ENCODE measurements around the gene ARHGAP10. TPM values are rescaled to one million over a fixed set of nuclear protein-coding genes. Genes with fewer than 3 reads are reported as not detected.
"Not testable (repeated sequence)": the region's sequence is repeated elsewhere in the genome, so short reads cannot be mapped to it uniquely, and the experiment has no call there.

The ARHGAP10 gene
- total RNA-seq, 1 experiment from 2014 or later: 36.6 TPM

- no peak for DNase-seq
- no peak for TF ChIP-seq CTCF (IDR thresholded peaks at IDR 0.05; ENCODE audit: insufficient read depth in 1 of 2, low read depth in 1 of 2, low read length in 1 of 2, severe bottlenecking in 1 of 2, unreplicated experiment in 1 of 2)
- Histone ChIP-seq H3K4me1 (no peaks in the 10 kb centered on the region), H3K4me3 (ENCODE audit: low read depth, low read length) (no peak overlapping the region), H3K9me3 (no peaks in the 10 kb centered on the region), H3K36me3 (ENCODE audit: control insufficient read depth, insufficient read depth, low read length) (no peaks in the 10 kb centered on the region; the same call in 1 of the 2 replicates), H3K27me3 (replicated peaks; ENCODE audit: control insufficient read depth, insufficient read depth, low read length) (no peaks in the 10 kb centered on the region)
- no peaks in the 10 kb centered on the region for H3K27me3 Mint-ChIP-seq (ENCODE audit: insufficient read depth, unreplicated experiment)
- intact Hi-C loops (cut with micrococcal nuclease; ENCODE audit: unreplicated experiment): no loop called here
- H3K36me3 Mint-ChIP-seq (ENCODE audit: insufficient read depth, unreplicated experiment): peaks cover 56% of the 10 kb centered on the region
- CTCF ChIA-PET: no interaction called here
- H3K4me3 Mint-ChIP-seq (ENCODE audit: unreplicated experiment): no peak overlapping the region
- no TSS peak for BruUV-seq (replicated peaks)
- H3K9me3 Mint-ChIP-seq (ENCODE audit: unreplicated experiment): peaks cover 14% of the 10 kb centered on the region
- POLR2A ChIA-PET: no interaction called here
- no peaks in the 10 kb centered on the region for H3K4me1 Mint-ChIP-seq (ENCODE audit: low read depth, unreplicated experiment)
- no peak overlapping the region for H3K27ac Mint-ChIP-seq (ENCODE audit: unreplicated experiment)
Measured at GRCh38 chr4:147884536-147884935, 152.6 kb downstream of the ARHGAP10 start.

GRCh38 chr4:147885216-147885615, 153.3 kb downstream of the ARHGAP10 start:
- H3K4me1 ChIP-seq; DNase-seq; POLR2A ChIA-PET; CTCF ChIA-PET; H3K4me3 Mint-ChIP-seq (ENCODE audit: unreplicated experiment); H3K27me3 Mint-ChIP-seq (ENCODE audit: insufficient read depth, unreplicated experiment); H3K4me1 Mint-ChIP-seq (ENCODE audit: low read depth, unreplicated experiment); H3K27me3 ChIP-seq (replicated peaks; ENCODE audit: control insufficient read depth, insufficient read depth, low read length); H3K27ac Mint-ChIP-seq (ENCODE audit: unreplicated experiment); H3K36me3 ChIP-seq (ENCODE audit: control insufficient read depth, insufficient read depth, low read length); H3K4me3 ChIP-seq (ENCODE audit: low read depth, low read length); BruUV-seq (replicated peaks); intact Hi-C loops (cut with micrococcal nuclease; ENCODE audit: unreplicated experiment); H3K9me3 ChIP-seq: not testable (repeated sequence)
- H3K9me3 Mint-ChIP-seq (ENCODE audit: unreplicated experiment): peaks cover 14% of the 10 kb centered on the region
- peaks cover 56% of the 10 kb centered on the region for H3K36me3 Mint-ChIP-seq (ENCODE audit: insufficient read depth, unreplicated experiment)

GRCh38 chr4:147891476-147892115, 159.7 kb downstream of the ARHGAP10 start:
- H3K36me3 ChIP-seq (ENCODE audit: control insufficient read depth, insufficient read depth, low read length): no peaks in the 10 kb centered on the region; the same call in 1 of the 2 replicates
- H3K27me3 Mint-ChIP-seq (ENCODE audit: insufficient read depth, unreplicated experiment): no peaks in the 10 kb centered on the region

More at GRCh38 chr4:147891476-147892115, 159.7 kb downstream of the ARHGAP10 start:
- H3K4me1 Mint-ChIP-seq (ENCODE audit: low read depth, unreplicated experiment): no peaks in the 10 kb centered on the region
- peaks cover 37% of the 10 kb centered on the region for H3K36me3 Mint-ChIP-seq (ENCODE audit: insufficient read depth, unreplicated experiment)
- BruUV-seq (replicated peaks): no TSS peak
- intact Hi-C loops (cut with micrococcal nuclease; ENCODE audit: unreplicated experiment): no loop called here
- no peak overlapping the region for H3K4me3 ChIP-seq (ENCODE audit: low read depth, low read length)
- TF ChIP-seq CTCF (IDR thresholded peaks at IDR 0.05; ENCODE audit: insufficient read depth in 1 of 2, low read depth in 1 of 2, low read length in 1 of 2, severe bottlenecking in 1 of 2, unreplicated experiment in 1 of 2): no peak
- no peaks in the 10 kb centered on the region for H3K27me3 ChIP-seq (replicated peaks; ENCODE audit: control insufficient read depth, insufficient read depth, low read length)
- ChIA-PET POLR2A (no interaction called here), CTCF (no interaction called here)
- no peak for DNase-seq
- H3K9me3 ChIP-seq: peaks cover 12% of the 10 kb centered on the region
- H3K4me1 ChIP-seq: no peaks in the 10 kb centered on the region
- no peak overlapping the region for H3K4me3 Mint-ChIP-seq (ENCODE audit: unreplicated experiment)
- H3K9me3 Mint-ChIP-seq (ENCODE audit: unreplicated experiment): peaks cover 33% of the 10 kb centered on the region
- no peak overlapping the region for H3K27ac Mint-ChIP-seq (ENCODE audit: unreplicated experiment)
